GF-D8 (cell line): ENCODE measurements around the gene ICE2.
"Not testable (repeated sequence)": the region's sequence is repeated elsewhere in the genome, so short reads cannot be mapped to it uniquely, and the experiment has no call there.

Source experiments
- DNase-seq: peaks from one replicate; lab custom pipeline; 2025; lab: John Stamatoyannopoulos, UW

The ICE2 gene

DNA sequence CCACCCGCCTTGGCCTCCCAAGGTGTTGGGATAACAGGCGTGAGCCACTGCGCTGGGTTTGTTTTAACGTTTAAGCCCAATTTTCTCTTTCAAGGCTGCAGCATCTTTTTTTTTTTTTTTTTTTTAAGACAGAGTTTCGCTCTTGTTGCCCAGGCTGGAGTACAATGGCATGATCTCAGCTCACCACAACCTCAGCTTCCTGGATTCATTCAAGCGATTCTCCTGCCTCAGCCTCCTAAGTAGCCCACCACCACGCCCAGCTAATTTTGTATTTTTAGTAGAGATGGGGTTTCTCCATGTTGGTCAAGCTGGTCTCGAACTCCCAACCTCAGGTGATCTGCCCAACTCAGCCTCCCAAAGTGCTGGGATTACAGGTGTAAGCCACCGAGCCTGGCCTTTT, 68.6 kb downstream of the ICE2 start:
- not testable (repeated sequence) for DNase-seq

DNA sequence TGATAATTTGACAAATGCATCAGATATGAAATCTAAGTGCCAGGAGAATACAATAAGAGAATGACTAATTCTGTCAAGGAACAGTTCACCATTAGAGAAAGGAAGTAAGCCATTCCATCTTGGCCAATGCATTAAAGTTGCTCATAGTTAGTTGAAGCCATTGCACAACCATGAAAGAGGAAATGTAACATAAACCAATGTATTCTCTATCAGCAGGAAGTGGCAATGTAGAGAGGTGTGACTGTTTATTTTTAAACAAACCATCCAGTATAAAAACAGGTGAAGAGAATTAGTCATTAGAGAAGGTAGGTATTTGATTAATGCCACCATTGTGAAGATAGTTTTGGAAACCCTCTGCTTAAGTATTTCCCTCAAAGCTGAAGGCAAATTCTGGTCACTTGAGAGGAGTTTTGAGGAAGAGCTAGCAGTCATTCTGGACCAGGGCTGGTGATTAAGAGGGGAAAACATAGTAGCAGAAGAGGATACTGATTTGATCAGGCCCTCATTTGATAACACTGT, 70.4 kb downstream of the ICE2 start:
- DNase-seq = peak; percentile 4

DNA sequence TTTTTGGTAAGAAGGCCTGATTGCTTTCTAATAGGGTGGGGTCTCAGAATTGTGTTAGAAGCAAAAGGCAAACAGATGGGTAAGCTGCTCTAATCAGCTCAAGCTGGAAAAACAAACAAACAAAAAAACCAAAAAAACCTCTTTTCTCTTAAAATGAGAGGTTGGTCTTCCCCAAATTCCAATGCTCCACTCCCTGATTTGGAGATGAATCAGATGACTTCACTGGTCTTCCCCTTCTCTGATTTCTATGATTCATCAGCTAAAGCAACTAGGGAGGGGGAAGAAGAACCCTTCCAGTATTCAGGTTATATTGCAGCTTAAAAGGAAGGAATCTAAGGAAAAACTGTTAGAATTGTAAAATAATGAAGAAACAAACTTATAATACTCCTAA, 71.5 kb downstream of the ICE2 start:
- DNase-seq = no peak

DNA sequence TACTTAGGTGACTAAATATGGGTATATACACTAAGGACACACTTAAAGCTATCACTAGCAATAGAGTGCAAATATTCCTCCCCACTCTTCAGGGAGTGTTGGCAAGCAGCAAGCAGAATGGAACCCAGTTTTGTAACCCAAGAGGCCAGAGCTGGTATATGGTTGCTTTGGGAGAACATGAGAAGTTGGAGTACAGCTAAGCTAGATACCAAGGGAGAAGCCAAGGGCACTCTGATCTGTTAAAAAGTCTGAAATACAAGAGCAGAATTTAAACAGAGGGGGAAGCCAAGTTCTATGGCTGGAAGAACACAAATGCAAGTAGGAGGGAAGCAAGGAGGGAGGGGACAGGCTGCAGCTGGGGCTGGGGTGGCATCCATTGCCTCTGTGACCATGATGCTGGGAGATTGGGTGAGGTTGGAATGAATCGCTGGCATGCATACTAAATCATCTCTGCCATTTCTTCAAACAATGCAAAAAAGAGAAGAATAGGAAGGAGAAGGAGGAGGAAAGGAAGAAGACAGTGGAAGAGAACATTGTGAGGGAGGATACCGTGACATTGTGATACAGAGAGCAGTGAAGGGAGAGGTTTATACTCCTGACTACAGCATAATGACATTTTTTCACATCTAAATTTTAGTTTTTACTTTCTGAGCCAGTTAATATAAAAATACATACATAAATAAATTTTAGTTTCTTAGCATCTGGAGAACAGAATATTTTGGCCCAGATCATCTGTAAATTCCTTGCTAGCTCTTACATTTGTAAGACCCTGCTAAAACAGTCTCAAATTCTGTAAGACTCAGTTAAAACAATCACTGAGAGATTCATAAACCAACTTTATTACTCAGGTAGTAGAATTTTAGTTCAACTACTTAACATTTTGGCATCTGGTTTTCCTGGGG, 72.2 kb downstream of the ICE2 start:
- no peak for DNase-seq

DNA sequence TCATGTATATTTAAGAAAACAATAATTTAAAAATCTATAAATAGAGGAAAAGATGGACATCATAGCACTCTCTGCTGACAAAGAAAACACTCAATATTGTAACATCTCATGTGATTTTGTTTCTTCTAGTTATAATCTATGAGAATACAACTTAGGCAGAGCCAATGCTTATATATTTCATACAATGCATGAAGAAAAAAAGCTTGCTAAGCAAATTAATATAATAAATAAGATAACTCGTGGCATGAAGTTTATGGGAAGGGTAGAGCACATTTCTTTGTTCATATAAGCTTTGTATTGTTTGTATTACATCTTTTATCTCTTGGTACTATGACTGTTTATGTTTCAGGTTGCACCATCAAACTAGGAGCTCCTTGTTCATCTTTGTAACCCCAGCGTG, 73.5 kb downstream of the ICE2 start:
- DNase-seq = no peak

DNA sequence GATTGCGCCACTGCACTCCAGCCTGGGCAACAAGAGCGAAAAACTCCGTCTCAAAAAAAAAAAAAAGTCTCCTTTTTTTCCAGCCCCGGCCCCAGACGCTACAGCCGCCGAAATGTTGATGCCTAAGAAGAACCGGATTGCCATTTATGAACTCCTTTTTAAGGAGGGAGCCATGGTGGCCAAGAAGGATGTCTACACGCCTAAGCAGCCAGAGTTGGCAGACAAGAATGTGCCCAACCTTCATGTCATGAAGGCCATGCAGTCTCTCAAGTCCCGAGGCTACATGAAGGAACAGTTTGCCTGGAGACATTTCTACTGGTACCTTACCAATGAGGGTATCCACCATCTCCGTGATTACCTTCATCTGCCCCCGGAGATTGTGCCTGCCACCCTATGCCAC, 74.6 kb downstream of the ICE2 start:
- not testable (repeated sequence) for DNase-seq

DNA sequence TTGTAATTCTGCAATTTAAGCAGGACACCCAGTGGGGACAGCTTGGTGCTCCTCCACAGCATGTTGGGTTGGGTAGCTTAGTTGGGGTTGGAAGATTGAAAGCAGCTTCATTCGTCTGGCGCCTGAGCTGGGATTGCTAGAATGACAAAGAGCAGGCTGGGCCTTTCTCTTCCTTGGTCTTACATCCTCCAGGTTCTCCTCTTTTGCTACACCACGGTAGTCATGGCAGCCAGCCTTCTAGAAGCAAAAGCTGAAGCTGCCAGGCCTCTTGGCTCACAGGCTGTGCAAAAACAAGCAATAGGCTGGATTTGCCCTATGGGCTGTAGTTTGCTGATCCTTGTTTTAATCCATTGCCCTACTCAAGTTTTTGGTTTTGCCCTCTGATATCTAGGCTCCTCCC, 78.0 kb downstream of the ICE2 start:
- DNase-seq = no peak

DNA sequence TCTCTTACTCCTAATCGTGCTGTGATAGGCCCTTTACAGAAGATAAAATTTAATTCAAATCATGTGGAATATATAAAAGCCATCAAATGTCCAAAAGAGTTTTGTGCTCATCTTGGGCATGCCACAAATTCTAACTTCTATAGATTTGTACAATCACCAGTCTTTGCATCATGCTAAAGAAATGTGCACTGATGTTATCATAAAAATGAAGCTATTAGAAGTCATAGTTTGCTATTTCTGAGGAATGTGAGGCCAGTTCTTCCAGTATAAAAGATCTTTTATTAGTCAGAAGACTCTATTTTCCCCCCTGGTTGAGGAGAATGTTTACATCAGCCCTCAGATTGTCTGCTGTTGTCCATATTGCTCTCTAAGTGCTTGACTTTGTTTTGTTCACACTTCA, 79.0 kb downstream of the ICE2 start:
- no peak for DNase-seq

DNA sequence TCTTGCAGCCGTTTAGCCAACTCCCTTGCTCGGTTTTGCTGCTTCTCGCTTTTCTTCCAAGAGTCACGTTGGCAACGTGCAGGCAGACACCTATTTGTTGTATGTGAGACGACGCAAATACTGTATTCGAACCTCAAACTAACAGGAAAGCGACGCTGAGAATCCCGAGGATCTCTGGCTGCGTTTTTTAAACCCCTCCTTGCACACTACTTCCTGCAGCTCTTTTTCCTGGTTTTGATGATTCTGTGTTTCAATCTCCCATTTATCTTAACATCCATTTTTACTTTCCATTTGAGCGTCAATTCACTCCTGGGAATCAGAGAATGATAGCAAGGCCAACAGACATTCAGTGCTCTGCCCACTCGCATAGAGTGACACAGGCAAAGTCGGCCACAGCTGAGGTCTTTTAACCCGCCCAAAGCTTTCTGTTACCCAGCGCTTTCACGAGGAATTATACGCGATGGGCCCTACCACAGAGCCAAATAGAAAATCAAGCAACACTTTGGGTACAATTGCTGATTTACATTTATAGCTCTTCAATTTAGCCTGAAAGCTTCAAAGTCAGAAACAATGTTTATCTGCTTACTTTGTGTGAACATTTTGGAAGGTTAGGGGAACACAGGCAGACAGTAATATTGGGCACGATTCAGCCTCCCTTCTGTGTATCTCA, 79.6 kb downstream of the ICE2 start:
- DNase-seq = no peak

DNA sequence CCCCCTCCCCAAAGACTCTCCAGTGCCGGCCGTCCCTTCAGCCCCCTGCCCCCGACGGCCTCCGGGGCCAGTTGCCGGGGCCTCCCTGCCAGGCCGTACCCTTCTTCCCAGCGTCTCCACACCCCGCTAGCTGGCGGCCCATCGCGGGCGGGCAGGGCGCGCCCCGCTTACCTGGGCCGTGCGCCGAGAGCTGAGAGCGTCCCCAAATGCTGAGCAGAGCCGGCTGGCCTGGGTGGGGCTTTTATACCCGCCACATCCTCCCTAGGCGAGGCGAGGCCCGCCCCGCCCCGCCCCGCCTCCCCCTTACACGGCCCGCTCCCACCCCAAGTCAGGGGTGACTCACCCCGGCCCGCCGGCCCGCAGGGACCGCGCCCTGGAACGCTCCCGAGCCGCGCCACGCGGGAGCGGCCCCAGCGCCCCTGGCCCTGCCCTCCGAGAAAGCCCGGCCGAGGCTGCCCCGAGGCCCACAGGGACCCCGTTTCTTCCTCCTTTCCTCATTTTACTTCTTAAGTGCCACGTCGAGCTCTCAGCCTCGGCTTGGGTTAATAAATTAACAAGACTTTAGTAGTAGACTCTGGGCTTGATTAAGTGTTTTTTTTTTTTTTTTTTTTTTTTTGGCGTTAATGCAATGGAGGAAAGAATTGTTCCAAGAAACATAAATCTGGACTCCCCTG, 81.0 kb downstream of the ICE2 start, which contains the start of gene ANXA2:
Gene ANXA2, minus strand, starts transcription at position 215 of the 674 bp plus-strand sequence. CDS start 11,911 bp downstream, outside the sequence.
- DNase-seq = no peak

DNA sequence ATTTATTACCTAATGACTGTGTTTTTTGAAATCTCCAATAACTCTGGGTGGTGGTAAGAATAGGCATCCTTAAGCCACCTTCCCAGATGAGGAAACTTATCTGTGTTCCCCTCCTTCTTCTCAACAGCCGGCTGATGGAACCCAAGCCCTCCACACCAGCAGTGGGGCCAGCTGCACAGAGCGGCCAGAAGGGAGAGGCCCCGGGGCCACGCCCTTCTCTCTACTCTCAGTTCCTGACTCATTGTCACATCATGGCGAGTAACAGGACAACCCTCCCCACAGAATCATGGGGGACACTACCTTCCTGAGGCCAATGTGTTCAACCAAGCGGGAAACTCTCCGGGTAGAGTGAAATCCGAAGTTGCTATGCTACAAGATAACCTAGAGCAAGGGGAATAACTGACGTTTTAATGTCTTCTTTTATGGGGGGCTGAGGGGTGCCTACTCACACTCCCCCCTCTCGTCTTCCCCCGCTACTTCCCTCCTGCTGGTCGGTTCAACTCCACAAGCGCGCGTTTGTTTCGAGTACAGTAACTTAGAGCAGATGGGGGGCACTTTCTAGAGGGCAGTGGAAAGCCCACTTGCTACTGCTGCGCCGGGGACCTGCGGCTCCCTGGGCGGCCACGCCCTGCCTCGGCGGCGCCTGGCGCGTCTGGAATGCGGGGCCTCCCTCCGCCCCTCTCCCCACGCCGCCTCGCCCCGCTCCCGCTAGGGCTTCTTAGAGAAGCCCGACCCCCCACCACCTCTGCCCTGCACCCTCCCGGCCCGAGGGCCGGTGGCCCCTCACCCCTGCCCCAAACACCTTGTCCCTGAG, 81.8 kb downstream of the ICE2 start:
- DNase-seq = no peak

DNA sequence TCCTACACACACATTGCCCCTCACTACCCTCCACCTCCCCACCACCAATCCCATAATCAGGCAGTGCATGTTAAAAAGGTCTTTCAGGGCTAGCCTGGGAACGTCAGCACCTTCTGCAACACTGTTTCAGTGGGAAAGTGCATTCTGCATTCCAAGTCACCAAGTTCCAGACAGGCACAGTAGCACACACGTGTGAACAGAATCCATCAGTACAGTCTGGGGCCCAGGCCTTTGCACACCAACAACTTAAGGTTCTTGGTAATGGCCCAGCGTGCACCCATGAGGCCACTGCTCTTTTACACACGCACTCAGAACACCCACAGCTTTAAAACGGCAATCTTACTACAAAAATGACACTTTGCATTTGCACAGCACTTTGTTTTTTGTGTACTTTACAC, 82.4 kb downstream of the ICE2 start:
- no peak for DNase-seq

DNA sequence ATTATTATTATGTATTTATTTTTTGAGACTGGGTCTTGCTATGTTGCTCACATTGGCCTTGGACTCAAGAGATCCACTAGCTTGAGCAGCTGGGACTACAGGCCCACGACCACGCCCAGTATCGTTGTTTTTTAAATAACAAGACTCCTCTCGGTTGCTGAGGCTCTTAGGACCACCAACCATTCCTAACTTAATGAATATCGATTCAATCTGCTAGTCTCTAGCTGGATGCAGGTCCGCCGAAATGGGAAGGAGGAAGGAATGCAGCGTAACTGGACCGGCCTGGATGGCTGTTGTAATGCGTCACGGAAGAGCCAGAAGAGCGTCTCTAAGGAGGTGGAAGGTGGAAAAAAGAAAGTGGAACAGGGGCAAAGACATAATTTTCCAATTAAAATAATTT, 82.8 kb downstream of the ICE2 start:
- no peak for DNase-seq

DNA sequence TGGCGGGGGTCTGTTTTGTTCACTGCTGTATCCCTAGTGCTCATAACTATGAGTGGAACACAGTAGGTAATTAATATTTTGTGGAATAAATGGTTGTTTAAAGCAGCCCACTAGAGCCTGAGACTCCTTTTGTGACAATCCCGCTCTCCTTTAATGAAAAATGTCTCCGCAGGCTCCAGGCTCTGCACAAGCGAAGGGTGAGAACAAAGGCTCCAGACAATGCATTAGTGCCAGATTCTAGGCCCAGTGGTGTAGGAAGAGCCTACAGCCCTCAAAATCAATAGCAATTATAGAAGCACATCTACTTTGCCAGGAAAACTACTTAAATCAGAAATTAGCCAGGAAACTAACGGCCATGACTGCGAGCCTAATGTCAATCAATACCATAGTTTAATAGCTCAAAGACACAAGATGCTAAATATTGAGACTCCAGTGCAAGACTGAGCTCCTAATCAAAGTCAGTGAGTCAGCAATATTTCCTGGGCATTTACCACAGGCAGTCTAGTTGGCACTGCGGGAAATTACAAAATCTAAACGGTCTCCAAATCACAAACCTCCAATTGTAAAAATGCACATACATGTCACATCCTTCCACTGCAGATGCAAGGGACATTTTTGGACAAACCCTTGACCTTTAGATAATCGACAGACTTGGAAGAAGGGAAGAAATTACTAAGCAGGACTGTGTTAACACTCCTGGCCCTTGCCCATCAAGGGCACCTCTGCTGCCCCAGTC, 83.5 kb downstream of the ICE2 start:
- no peak for DNase-seq

DNA sequence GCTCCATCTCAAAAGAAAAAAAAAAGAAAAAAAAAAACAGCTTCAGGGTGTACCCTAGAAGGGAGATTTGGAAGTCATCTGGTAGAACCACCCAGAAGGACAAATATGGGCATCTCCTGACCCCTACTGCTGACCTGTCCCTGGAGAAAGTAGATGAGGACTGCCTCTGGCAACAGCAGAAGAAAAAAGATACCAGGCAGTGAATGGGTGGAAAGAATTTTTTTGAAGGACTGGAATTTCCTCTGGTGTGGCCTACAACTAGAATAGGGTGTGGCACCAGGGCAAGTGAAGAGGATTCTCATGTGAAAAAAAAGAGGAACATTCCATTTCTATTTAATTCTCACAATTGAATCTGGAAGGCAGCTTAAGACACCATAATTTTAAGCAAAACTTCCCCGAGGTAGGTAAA, 84.2 kb downstream of the ICE2 start:
- DNase-seq = no peak

DNA sequence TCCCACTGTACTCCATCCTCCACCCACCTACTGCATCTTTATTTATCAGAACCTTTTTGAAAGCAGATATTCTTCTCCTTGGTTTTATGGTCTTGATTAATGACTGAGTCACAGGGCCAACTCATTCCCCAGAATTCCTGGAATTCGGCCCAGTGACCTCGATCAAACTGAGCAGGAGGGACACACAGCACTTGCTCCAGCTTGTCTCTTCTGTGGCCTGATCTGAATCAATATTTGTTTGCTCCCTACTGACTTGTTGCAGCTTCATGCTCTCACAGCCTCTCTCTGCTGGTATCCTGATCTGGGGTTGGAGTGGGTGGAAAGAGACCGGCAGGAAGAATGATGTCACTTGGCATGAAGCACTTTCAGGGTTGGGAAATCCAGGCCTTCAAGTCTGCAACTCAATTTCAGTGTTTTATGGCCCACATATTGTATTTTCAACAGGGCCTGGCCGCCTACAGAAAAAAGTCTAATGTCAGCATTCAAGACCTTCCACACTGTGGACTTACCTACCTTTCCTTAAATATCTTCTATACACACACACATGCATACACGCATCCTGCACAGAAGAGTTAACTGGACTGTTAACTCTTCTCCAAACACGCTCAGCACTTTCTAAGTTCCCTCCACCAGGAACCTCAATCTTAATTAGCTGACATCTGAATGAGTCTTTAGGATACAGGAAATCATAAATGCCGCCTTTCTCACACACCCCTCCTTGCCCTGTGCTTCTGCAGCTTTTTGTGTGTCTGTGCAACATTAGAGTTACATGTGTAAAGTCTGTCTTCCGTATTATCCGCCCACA, 85.8 kb downstream of the ICE2 start:
- no peak for DNase-seq

DNA sequence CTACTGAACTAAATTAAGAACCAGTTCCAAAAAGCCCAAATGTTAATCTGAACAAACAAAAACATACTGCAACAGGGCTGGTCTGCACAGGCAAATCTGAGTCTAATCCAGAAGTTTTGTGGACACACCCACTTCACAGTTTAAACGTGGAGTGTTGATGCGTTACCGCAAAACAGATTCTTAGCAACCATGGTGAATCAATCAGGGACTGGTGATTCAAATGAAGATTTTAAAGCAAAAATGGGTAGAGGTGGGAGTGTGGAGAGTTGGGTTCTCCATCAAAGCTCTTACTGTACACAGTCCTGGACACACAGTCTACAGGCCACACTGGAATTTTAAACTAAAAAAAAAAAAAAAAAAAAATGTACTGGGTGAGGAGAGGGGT, 86.3 kb downstream of the ICE2 start:
- DNase-seq = no peak

DNA sequence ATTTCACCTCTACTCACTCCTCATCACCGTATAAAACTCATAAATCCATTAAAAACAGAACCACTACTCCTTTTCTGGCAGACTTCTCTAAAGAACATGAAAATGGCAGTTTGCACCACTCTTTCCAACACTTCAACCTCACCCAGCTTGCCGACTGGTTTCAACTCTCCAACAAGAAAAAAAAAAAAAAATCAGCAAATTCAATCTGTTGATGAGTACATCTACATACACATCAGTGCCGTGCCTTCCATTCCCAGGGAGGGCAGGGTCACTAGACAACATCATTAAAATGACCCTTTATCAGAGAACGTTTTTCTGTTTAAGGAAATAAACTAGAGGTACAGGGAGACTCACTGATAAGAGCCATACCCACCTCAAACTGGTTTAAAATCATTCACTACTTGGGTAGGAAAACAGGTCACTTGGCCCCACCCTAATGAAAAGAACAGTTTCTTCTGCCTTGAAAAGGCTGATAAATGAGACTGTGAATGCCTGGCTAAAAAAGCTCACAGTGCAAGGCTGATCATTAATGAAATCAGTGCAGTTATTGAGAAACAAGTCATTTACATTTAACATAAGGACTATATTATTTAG, 87.1 kb downstream of the ICE2 start:
- no peak for DNase-seq

DNA sequence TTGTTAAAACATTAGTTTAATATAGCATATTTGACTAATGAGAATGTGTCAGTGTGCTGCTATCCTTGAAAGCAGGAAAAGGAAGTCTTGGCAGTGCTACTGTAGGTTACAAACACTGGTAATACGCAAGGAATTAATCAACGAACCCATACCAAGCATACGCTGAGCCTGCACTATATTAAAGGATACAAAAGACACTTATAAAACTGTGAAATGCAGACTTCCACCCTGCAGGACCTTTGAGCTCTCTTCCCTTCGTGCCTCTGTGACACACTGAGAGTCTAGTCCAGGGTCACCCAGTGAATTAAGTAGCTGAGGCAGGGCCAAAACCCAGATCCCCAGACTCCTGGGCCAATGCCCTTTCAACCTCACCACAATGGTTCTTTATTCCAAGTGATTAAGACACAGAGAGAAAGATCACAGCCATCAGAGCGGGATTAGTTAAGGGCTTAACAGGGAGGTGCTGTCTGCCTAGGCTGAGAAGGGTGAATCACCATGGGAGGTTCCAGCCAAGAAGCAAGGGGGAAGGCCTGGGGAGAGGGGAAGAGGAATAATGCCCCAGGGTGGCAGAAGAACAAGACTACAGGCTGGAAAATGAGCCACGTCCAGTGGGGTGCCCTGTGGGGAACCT, 88.0 kb downstream of the ICE2 start:
- DNase-seq = no peak
